NCI-H82 (cell line): Measurements from ENCODE around the gene ENTPD8.
"Not testable (repeated sequence)": the region's sequence is repeated elsewhere in the genome, so short reads cannot be mapped to it uniquely, and the experiment has no call there.

ENCODE experiments used
- DNase-seq: peaks from one replicate; lab custom pipeline; 2025; lab: John Stamatoyannopoulos, UW

Gene ENTPD8

GRCh38 chr9:137394866-137395665, 46.1 kb downstream of the ENTPD8 start:
- no peak for DNase-seq

GRCh38 chr9:137393176-137394150, 47.7 kb downstream of the ENTPD8 start:
- no peak for DNase-seq

- no peak for DNase-seq
These were observed 48.7 kb downstream of the ENTPD8 start for GRCh38 chr9:137392232-137393007.

GRCh38 chr9:137391411-137391754, 49.8 kb downstream of the ENTPD8 start:
- DNase-seq: no peak

- peak; percentile 63 for DNase-seq
These were observed 50.4 kb downstream of the ENTPD8 start for GRCh38 chr9:137390553-137391410.

GRCh38 chr9:137389428-137389746, 51.8 kb downstream of the ENTPD8 start:
- DNase-seq: no peak

GRCh38 chr9:137388589-137389427, 52.3 kb downstream of the ENTPD8 start:
- no peak for DNase-seq

- DNase-seq: no peak
These were observed 53.1 kb downstream of the ENTPD8 start for GRCh38 chr9:137387891-137388560.

- no peak for DNase-seq
These were observed 53.9 kb downstream of the ENTPD8 start for GRCh38 chr9:137387114-137387890.

GRCh38 chr9:137386507-137387113, 54.5 kb downstream of the ENTPD8 start:
- not testable (repeated sequence) for DNase-seq

- no peak for DNase-seq
These were observed 56.0 kb downstream of the ENTPD8 start for GRCh38 chr9:137385061-137385655.
